Activated naive CD4-positive, alpha-beta T cell (primary cell): ENCODE measurements around the gene TTC12.

ENCODE experiments used
- DNase-seq, 4 experiments: peaks; one replicate each; lab custom pipeline; 2025; lab: John Stamatoyannopoulos, UW

TTC12 gene

DNA sequence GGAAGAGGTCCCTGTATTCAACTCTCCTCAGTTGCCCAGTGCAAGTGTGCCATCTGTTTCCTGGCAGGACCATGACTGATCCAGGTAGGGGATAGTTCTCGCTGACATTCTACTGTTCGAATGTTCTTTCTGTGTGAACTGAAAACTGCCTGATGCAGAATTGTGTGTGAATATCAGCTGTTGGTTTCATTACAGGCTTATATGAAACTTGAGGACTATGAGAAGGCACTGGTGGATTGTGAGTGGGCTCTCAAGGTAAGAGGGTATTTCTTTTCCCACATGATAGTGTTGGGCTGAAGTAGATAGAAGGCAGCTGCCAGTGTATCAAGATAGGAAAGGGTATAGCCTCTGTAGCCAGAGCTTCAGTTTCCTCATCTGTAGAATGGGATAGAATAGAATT is 15.3 kb downstream of the TTC12 start:
- DNase-seq, result no peak

DNA sequence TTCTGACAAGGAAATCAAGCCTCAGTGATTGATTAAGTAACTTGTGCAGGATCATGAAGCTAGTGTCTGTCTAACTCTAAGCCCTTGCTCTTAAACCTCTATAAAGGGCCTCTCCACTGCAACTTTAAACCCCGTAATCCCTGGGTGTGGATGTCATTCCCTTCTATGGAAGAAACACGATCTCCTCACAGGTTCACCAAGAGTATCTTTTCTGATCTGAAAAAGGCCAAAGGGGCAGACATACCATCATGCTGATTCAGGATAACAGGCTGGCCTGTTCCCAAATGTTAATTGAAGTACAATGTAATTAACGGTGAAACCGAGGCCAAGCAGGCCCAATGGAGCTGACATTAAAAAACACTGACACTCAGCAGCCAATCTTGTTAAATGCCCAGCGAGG is 17.1 kb downstream of the TTC12 start:
- DNase-seq, result no peak

DNA sequence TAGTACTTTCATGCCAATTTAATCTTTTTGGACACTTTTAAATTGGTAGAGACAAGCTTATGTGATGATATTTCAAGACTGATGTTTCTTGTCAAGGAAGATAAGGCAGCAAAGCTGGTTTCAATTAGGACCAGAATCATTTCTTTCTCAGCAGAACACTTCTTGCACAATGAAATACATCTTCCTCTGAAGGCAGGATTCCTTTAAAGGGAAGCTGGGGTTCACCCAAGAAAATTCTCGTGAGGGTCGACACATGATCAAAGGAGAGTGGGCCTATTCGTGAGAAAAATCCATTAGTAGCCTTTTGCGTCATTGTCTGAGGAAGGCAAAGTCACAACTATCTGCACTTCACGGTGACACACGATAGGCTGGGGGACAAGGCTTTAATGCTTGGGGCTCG is 17.6 kb downstream of the TTC12 start:
- no peak for DNase-seq

DNA sequence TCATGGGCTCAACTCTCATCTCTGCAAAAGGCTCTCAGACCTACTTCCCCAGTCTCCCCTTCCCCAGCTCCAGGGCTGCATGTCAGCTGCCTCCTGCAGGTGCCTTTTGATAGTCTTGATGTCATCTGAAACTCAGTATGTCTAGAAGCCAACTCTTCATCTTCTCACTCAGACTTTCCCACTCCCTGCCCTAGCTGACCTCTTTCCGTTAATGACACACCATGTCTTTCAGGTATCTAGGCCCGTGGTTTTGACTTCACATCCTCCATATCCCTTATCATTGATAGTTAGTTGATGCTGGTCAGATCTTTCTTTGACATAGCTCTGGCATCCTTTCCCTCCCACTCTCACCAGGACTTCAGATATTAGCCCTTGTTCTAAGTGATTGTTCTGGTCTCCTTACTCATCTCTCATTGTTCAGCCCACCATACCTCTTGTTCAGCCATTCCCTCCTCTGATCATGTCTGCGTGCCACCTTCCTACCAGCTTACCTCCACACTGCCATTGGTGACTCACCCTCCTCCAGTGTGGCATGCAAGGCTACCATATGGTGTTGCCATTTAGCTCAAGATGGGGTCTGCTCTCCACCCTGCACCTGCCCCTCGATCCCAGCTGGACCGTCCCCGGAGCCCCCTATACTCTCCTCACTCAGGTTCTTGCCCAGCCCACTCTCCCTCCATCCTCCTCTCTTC is 18.4 kb downstream of the TTC12 start:
- DNase-seq, result no peak

DNA sequence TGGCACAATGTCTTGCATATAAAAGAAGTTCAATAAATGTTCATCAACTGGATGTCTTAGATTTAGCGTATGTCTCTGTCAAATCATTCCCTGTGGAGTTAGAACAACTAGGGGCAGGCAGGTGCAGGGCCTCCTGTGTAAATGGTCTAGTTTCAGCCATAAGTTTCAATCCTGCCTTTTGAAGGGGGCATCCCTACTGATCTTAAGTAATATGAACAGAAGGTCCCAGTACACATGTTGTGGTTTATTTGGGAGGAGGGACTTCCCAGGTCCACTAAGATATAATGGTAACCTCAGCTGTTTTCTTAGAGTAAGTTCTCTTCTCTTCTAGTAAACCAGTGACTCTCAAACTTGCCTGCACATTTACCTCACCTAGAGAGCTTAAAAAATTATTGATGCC is 19.8 kb downstream of the TTC12 start:
- DNase-seq, result no peak

DNA sequence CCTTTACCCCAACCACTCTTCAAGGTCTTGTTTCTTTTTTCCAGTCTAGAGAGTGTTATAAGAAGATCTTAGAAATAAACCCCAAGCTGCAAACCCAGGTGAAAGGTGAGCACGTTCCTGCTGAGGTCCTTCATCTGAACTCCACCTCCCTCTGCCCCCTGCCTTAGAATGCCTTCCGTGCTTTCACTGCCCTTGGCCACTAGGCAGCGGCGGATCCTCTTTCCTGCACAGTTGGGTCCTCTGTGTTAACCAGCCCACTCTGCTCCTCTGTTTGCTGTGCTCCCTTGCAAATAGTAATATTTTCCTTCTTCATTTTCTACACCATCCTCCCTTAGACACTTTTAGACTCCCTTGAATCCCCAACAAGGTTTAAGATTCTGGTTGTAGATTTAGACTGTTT is 24.3 kb downstream of the TTC12 start:
- no peak for DNase-seq

DNA sequence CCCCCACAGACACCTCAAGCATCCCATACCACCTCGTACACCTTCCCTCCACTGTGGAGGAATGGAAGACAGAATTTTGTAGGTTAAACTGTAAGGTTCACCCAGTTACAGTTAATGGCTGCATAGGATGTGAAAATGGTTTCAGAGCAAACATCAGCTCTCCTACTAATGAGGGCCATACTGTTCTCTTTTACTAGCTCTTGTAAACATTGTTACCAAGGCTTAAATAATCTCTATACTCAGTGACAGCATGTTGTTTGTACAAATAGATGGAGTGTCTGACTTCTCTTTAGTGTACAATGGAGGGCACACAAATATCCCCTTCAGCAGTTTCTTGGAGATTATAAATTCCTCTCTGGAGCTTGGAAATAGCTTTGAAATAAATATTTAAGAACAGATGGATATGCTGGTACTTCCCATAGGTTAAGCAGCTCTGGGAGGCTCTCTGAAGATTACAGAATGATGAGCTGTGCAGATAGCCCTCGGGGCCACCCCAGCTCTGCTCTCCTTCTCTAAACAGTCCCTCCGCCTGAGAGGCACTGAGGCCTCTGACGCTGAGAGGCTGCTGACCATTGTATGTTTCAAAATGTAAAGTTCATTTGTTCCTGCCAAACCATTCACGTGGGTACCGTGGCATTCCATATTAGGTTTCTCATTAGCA is 25.7 kb downstream of the TTC12 start:
- DNase-seq, result no peak

DNA sequence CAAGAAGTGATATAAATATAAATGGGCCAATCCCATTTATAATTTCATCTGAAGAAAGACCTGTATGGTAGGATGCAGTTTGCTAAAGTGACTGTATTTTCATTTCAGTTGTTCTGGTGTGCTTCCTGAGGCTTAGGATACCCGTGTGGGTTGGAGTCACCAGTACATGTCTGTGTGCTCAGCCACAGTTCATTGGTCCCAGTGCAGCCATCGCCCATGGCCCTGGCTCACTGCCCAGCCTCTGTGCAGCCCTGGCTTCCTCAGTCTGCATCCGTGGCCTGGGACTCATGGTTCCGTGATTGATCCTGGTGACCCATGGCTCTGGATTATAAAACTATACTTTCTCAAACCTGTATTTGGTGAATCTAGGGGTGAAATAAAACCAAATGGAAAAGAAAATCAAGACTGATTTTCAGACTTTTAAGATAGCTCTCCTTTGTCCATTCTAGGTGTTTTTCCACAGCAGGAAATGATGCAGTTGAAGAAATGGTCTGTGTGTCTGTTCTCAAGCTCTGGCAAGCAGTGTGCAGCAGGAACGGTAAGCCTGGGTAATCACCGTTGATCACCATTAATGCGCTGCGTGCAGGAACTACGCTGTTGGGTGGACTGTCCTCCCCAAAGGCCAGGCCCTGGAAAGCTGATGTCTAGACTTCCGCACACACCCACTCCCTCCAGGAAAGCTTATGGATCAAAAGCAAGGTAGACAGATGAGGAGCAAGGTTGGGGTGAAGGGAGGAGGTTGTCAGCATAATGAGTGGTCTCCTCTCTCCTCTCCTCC is 27.2 kb downstream of the TTC12 start:
- no peak for DNase-seq

DNA sequence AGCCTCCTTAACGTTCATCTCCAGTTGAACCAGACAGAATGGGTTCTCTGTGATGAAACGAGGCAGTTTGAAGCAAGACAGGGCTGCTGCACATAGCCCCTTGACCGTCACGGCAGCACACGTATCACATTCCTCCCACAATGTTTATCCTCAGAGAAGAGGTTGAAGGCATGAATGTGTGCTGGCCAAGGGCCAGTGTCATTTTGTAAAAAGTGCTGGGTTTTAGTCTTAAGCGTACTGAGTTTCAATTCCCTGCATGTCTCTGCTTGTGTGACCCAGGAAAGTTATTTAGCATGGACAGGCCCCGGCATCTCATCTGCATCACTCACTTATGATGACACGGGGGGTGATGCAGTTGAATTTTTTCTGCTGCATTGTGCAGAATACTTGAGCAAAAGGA is 31.6 kb downstream of the TTC12 start:
- DNase-seq, result no peak

DNA sequence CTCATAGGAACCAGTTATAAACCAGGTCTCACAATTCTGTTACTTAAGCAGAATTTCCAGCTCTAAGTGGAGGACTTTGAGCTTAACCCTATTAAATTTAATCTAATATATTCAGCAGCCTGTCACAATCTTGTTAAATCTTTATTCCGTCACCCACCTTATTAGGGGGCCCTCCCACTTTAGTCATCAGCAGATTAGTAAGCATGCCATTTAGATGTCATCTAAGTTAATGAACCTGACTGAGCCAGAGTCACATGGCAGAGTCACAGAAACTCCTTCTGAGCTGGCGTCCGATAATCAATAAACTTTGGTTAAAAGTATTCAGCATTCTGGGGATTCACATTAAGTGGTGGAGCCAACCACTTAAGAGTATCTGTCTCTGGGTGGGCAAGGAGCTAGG is 35.1 kb downstream of the TTC12 start:
- no peak for DNase-seq

DNA sequence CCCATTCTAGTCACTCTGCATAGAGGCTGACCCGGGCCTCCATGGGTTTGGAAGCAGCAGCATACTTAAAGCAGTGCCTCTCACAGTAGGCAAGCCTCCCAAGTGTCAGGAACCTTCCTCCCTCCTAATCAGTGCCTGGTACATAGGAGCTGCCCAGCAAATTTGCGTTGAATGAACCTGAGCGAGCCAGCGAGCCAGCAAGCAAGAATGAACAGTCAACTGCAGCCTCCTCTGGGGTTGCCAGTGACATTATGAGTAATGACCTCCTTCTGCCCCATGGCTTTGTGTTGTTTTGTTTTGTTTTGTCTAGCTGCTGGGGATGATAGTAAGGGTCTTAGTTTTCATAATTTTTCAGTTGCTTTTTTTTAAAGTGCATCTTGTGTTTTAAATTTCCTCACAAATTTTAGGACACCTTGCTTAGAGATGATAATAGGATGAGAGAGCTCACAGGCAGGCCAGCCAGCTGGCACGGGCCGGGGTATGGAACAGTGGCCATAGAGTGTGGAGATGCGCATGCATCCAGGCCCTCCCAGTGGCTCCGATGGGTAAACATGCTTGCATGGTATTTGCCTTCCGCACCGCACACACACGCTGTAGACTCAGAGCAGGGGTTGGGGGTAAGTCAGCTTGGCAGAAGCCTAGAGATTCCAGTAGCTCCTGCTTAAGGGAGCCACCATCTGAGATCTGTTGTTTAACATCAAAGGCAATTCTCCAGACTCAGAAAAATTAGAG is 36.1 kb downstream of the TTC12 start:
- no peak for DNase-seq

DNA sequence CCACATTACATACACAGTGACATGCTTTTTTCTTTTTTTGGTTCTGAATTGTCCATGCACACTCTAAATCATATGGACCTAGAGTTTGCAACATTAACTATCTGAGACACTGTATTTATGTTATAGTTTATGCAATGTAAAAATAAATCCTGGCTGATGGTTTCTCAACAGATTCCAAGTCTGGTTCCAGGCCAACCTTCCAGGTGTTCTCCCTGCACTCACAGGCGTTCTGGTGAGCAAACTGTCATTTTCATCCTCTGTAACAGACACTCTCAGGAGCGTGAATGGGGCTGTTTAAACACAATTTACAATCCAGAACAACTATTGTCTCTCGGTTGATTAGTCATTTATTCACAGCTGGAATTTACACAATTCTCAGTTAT is 36.7 kb downstream of the TTC12 start:
- no peak for DNase-seq

DNA sequence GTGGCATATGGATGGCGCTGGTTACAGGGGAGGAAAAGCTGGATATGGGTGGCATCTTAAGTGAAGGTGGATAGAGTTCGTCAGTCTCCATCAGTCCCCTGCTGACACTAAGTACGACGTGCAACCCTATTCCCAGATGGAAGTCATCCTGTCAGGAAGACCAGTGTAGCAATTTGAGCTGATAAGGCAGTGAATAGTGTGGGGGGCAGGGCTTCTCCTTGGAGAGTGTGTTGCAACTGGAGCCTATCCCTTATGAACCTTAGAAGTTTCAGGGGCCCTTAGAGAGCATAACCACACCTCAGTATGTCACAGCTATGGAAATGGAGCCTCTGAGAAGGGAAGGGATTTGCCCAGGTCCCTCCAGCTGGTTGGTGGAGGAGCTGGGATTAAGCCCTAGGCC is 37.1 kb downstream of the TTC12 start:
- DNase-seq, result no peak

DNA sequence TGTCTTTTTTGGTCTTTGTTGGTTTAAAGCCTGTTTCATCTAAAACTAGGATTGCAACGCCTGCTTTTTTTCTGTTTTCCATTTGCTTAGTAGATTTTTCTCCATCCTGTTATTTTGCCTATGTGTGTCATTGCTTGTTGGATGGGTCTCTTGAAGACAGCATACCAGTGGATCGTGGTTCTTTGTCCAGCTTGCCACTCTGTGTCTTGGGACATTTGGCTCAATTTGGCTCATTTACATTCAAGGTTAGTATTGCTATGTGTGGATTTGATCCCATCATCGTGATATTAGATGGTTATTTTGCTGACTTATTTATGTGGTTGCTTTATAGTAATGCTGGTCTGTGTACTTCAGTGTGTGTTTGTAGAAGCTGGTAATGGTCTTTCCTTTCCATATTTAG is 41.8 kb downstream of the TTC12 start:
- no peak for DNase-seq

DNA sequence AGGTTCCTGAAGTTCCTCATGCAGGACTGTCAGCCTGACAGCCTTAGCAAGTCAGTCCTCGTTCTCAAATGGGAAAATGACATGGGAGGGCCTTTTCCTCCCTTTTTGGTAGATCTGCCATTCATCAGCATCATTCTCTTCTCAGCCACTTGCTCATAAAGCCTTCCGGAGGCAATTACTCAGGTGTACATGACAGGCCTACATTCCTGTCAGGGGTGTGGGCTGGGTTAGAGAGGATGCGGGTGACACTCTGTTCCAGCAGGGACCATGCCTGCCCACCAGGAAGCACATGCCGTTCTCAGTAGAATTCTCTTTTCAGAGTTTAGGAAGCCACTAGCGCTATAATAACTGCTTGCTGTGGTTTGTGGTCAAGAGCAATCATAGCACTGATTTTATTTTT is 49.0 kb downstream of the TTC12 start:
- DNase-seq, result no peak

DNA sequence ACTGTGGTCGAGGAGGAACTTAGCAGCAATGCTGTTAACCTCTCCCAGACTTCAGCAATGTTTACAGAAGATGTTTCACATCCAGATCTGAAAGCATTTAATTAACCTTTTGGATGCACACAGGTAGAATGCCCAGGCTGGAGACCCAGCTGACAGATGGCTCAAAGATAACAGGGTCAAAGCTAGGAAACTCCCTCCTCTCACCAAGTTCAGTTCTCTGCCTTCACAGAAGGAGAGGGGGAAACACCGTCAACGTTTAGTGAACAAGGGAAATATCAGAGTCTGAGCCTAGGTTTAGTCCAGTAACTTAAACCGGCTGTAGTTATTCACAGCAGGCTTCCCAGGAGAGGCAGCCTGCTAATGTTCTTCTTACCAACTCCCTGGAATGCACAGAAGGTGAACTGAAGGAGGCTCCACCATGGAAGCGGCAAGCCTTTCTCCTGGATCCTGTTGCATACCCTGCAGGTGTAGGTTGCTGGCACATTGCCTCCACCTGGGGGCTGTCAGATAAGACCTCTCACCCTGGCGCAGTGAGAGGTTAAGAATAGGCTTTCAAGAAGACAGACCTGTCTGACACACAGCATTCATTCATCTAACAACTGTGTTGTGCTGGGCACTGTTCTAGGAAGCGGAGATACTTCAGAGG is 49.7 kb downstream of the TTC12 start:
- no peak for DNase-seq

DNA sequence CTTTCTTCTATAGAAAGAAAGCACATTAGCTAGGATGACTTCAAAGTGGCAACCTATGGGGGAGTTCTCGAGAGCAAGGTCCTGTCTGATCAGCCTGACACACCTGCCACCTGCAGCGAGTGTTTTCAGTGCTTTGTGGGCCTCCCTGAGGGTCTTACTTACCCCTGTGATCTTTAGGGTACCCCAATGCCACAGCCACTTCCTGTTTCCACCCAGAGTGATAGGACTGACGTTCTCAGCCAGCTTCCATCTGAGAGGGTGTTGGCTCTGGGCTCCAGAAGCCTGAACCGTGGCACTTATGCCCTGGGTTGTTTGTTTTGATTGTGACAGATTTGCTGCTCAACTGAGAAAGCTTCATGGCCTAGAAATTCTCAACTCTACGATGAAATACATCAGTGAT is 51.5 kb downstream of the TTC12 start:
- DNase-seq, result no peak

DNA sequence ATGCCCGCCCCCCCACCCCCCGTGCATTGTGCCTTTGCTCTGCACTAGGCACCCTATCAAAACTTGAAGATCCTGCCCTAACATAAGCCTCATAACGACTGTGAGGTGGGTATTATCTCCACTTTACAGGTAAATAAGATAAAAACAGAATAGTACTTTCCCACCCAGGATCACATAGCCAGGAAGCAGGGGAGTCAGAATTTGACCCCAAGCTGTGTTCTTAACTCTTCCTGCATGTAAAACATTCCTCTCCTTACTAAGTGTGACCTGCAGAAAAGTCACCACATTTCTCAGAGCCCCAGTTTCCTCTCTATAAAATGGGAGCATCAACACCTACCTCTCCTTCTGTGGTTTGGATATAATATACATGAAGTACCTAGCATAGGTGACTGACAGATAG is 55.0 kb downstream of the TTC12 start:
- no peak for DNase-seq

DNA sequence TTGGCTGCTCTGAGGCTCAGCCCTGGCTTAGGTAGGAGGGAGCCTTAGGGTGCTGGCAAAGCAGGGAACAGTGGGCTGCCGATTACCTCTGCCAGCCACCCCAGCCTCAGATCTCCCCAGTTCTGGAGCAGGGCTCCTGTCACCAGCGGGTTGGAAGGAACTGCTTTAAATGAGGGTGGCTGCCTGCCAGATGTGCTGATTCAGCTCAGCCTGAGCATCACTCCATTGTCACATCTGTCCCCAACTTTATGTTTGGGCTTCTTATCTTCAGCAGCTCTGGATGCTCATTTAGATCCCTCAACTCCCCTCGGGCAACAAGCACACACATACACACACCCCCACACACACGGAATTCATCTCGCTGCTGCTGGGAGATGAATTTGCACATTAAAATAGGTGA is 56.3 kb downstream of the TTC12 start:
- no peak for DNase-seq

DNA sequence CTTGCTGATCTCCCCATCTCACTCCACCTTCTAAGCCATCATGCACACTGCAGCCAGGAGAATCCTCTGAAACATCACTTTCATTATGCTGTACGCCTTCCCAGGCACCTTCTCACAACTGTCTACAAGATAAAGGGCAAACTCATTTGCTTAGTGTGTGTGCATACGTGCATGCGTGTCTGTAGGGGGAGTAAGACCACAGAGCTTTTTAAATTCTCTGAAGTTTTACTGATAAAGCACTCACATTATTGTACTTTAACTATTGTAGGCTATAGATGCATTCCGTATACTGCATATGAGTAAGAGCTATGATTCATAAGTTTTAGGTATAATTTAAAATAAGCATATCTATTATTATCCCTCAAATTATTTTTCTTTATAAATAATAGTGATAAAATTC is 57.9 kb downstream of the TTC12 start:
- no peak for DNase-seq

DNA sequence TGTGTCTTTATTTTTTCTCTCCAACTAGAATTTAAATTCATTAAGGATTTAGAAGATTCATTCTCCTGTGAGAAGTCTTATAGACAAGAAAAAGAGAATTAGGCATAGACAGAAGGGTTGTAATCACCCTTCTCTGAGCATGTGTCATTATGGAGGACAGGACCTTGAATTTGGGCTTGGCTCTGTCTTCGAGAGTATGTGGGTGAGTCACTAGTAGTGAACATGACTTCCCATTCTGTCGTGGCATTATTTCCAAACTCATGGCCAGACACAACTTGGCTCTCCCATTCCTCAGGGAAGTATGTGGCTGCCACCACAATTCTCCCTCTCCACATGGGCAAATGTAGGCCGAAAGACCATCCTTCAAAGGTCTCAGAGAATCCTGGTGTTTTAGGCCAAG is 58.9 kb downstream of the TTC12 start:
- DNase-seq, result no peak

DNA sequence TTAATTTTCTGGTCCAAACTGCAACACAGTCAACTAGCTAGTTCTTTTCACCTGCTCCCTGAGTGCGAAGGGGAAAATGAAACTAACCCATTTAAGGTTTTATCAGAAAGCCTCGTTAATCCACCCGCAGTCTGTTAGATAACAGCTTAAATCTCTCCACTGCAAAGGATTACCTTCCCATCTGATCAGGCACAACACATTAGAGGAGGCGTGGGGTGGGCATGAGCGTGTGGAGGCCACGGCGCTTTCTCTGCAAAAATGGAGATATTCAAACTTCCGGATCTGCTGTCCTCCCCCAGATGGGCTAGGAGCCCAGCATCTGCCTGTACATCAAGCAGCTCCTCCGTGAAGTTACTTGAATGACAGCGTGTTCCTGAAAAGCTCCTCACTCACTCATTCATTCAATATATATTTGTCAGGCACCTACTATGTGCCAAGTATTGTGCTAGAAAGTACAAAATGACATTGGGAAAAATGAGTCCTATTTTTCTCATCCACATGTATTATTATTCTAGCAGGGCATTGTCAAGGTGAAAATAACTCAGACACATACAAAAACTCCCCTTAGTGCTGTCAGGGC is 59.7 kb downstream of the TTC12 start:
- no peak for DNase-seq
